Gastroesophageal sphincter (tissue), 4 donors: ENCODE results near the gene TM4SF18. TPM values are rescaled to one million over a fixed set of nuclear protein-coding genes. Genes with fewer than 3 reads are reported as not detected.

Experiments
- ATAC-seq: fragments of 150-250 bp; one replicate; pipeline ENCODE4 v1.9.1; 2016; ENCODE audit warnings: mild to moderate bottlenecking, moderate library complexity
- H3K27ac ChIP-seq, 4 donors: fragments of 200-600 bp; sonication (generic) in 3 of 4; 1 replicate in 3 of 4; 2 replicates in 1 of 4; pipeline ENCODE4 v1.5.1; 2016 to 2019
- H3K27me3 ChIP-seq: fragments of 200-600 bp; sonication (generic); one replicate; pipeline ENCODE4 v1.5.1; 2019
- H3K36me3 ChIP-seq, 2 donors: fragments of 200-600 bp; sonication (generic); one replicate each; pipeline ENCODE4 v1.5.1; 2019; ENCODE audit warnings: control low read depth in 1 of 2
- H3K4me1 ChIP-seq, 3 donors: fragments of 200-600 bp; sonication (generic); 1 replicate in 2 of 3; 2 replicates in 1 of 3; pipeline ENCODE4 v1.5.1; 2016 to 2019; ENCODE audit warnings: control low read depth in 2 of 3
- H3K4me3 ChIP-seq, 2 donors: fragments of 200-600 bp; sonication (generic); one replicate each; pipeline ENCODE4 v1.5.1; 2019; ENCODE audit warnings: mild to moderate bottlenecking in 1 of 2, moderate library complexity in 1 of 2
- H3K9me3 ChIP-seq, 3 donors: fragments of 200-600 bp; sonication (generic); one replicate each; pipeline ENCODE4 v1.5.1; 2017 to 2019; ENCODE audit warnings: control low read depth in 2 of 3
- CTCF ChIP-seq, 4 experiments: fragments of 200-600 bp in 2 of 4; fragments of 450-650 bp in 2 of 4; sonication (generic) in 1 of 4; IDR thresholded peaks; one replicate each; pipeline ENCODE4 v1.5.1; 2017 to 2019; ENCODE audit warnings: antibody characterized with exemption in 4 of 4, mild to moderate bottlenecking in 2 of 4, moderate library complexity in 2 of 4
- EP300 ChIP-seq: sonication (generic); formaldehyde crosslinking; IDR thresholded peaks from one replicate; pipeline ENCODE4 v1.6.1; 2017; ENCODE audit warnings: antibody characterized with exemption, mild to moderate bottlenecking
- POLR2A ChIP-seq, 2 donors: fragments of 450-650 bp; IDR thresholded peaks; one replicate each; pipeline ENCODE4 v1.6.1; 2017; ENCODE audit warnings: antibody characterized with exemption in 2 of 2, mild to moderate bottlenecking in 2 of 2, moderate library complexity in 1 of 2
- POLR2AphosphoS5 ChIP-seq: sonication (generic); formaldehyde crosslinking; IDR thresholded peaks from one replicate; pipeline ENCODE4 v1.6.1; 2017; ENCODE audit warnings: antibody characterized with exemption
- WGBS, 2 donors: methylation state at CpG; one replicate each; pipeline ENCODE4 v1.1.5; 2018; ENCODE audit warnings: low coverage in 1 of 2; 5-methylcytosine and 5-hydroxymethylcytosine counted together
- total RNA-seq, 4 donors: library from RNA; depleted of rRNA; stranded (reverse); fragments of >200 nt; gene quantifications; one replicate each; pipeline ENCODE4 v1.1.0, GENCODE V29; 2016

Gene TM4SF18
- total RNA-seq, 4 donors from 2014 or later = 1.7 to 10.2 (median 7.1) TPM

DNA sequence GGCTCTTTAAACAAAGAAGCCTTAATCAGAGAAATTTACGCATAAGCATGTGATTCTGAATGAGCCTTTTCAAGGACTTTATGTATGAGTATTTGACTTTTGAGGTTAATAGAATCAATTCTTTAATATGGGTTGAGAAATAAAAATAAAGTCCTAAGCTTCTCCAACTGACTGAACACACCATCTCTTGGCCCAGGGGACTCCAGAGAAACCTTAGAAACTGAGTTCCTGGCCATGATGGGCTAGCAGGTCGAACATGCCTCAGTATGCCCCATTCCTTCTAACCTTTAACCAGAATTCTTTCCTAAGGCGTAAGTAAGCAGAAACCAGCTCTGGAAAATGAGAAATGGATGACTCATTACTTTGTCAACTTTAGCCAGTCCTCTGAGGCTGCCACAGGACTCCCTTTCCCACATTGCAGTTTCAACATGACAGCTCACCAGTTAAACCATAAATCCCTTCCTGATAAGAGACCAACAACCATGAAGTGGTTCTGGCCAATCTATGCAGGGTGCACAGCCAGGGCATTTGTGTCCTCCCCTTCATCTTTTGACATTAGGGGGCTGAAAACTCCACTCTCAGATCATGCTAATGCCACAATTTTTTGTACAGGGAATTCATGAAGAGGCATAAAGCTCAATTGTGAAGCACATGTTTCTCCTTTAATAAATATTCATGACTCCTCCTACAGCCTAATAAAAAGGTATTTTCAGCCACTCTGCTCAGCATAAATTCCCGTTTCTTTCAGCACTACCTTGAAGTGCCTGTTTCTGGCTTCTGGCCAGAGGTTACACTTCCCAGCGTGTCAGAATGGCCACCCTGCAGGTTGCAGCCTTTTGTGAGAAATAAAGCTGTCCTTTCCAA is 33.3 kb downstream of the TM4SF18 start:
- TF ChIP-seq EP300 (no peak), POLR2A (IDR thresholded peaks at IDR 0.05) (no peak), POLR2AphosphoS5 (peak; percentile 78)
- WGBS, 2 donors = 25 to 34% methylated on average over 3 to 4 of the region's 5 CpGs
- ATAC-seq = peak; percentile 89
- peak overlapping the region; percentile 29 to 53 (median 45) for H3K27ac ChIP-seq
- no peak overlapping the region for H3K4me3 ChIP-seq
- H3K9me3 ChIP-seq = peaks cover 0 to 4% (median 0%) of the 10 kb centered on the region in 3 donors
- peaks cover 3 to 22% (median 9%) of the 10 kb centered on the region in 3 donors for H3K4me1 ChIP-seq
- no peaks in the 10 kb centered on the region for H3K36me3 ChIP-seq
- no peaks in the 10 kb centered on the region for H3K27me3 ChIP-seq

DNA sequence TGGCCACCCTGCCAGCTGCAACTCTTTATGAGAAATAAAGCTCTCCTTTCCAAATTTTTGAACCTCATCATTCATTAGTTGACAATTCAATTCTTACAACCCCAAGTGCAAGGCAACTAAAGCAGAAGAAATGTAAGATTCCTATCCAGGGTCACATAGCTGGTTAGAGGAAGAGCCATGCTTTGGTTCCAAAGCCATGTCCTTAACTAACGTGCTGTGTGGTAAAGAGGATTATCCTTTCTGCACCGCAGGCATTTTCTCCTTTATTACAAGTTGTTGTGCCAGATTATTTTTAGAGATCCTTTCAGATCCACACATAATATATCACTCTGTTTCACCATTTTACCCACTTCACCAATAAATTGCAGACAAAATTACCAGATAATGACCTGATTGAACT is 36.5 kb downstream of the TM4SF18 start:
- WGBS, 2 donors = 71 to 100% methylated on average over 1 to 2 of the region's 2 CpGs
- no peaks in the 10 kb centered on the region for H3K27me3 ChIP-seq
- no peak for ATAC-seq
- H3K27ac ChIP-seq = no peak overlapping the region
- H3K4me1 ChIP-seq = peaks cover 3 to 22% (median 9%) of the 10 kb centered on the region in 3 donors
- H3K36me3 ChIP-seq = no peaks in the 10 kb centered on the region
- no peak overlapping the region for H3K4me3 ChIP-seq
- TF ChIP-seq POLR2AphosphoS5 = no peak
- no peak for TF ChIP-seq CTCF (IDR thresholded peaks at IDR 0.05)
- TF ChIP-seq EP300 = no peak
- no peak for TF ChIP-seq POLR2A (IDR thresholded peaks at IDR 0.05)
- peaks cover 0 to 8% (median 0%) of the 10 kb centered on the region in 3 donors for H3K9me3 ChIP-seq

DNA sequence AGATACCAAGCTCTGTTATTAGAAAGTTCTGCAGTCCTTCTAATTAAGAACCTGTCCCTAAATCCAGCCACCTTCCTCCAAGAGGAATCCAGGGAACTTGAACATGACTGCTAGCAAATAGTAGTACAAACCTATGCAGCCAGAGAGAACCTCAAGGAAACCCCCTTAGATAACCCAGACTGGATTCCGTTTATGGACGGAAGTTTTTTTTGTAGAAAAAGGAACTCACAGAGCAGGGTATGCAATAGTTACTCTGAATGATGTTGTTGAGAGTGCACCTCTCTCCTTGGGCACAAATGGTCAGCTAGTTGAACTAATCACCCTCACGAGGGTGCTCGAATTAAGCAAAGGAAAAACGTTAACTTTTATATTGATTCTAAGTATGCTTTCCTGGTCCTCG is 40.8 kb downstream of the TM4SF18 start:
- Histone ChIP-seq H3K4me1 (peaks cover 0 to under 1% (median 0%) of the 10 kb centered on the region in 3 donors), H3K9me3 (peaks cover 0 to 8% (median 0%) of the 10 kb centered on the region in 3 donors), H3K4me3 (no peak overlapping the region), H3K27ac (no peak overlapping the region), H3K36me3 (no peaks in the 10 kb centered on the region), H3K27me3 (no peaks in the 10 kb centered on the region)
- ATAC-seq = no peak
- 76 to 77% methylated on average over 5 to 6 of the region's 6 CpGs for WGBS, 2 donors
- TF ChIP-seq CTCF (IDR thresholded peaks at IDR 0.05) (no peak), POLR2A (IDR thresholded peaks at IDR 0.05) (no peak), EP300 (no peak), POLR2AphosphoS5 (no peak)

DNA sequence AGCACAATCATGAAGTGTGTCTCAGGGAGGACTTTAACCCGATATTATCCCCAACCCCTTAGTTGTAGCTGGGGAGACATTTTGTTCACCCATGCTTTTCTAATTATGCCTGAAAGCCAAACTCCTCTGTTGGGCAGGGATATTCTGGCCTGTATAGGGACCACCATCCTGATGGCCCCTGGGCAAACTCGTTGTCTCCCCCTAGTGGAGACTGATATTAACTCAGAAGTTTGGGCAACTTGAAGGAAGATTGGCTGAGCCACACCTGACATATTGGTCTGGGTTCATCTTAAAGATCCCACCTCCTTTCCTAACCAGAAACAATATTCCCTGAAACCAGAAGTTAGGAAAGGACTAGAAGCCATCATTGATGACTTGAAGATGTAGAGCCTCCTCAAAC is 42.3 kb downstream of the TM4SF18 start:
- no peak overlapping the region for H3K27ac ChIP-seq
- H3K4me1 ChIP-seq = no peaks in the 10 kb centered on the region
- H3K4me3 ChIP-seq = no peak overlapping the region
- no peak for ATAC-seq
- H3K36me3 ChIP-seq = no peaks in the 10 kb centered on the region
- TF ChIP-seq POLR2AphosphoS5 (no peak), CTCF (IDR thresholded peaks at IDR 0.05) (peak in 1 of 4 experiments; percentile 8)
- no peaks in the 10 kb centered on the region for H3K27me3 ChIP-seq
- WGBS, 2 donors = 88% methylated on average over 2 of the region's 2 CpGs; no CpG with 5 or more reads in 1 of the 2 donors
- peaks cover 0 to 8% (median 0%) of the 10 kb centered on the region in 3 donors for H3K9me3 ChIP-seq

DNA sequence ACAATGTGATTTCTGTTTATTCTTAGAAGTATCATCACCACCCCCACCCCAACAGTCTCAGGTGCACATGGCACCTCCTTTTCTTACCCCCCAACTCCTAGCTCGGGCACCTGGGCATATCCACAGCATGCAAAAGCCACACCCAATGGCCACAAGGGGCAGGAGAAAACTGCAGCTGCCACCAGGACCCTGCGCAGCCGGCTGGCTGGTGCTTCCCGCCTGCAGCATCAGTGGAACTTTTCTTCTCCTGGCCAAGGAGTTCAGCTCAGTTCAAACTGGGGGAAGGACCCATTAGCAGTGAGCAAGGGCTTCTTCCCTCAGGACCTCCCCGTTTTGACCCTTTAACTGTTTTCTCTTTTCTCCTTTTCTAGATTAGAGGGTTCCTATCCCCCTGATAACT is 44.8 kb downstream of the TM4SF18 start:
- no peaks in the 10 kb centered on the region for H3K4me1 ChIP-seq
- 78% methylated on average over 5 of the region's 5 CpGs; no CpG with 5 or more reads in 1 of the 2 donors for WGBS, 2 donors
- no peak overlapping the region for H3K27ac ChIP-seq
- no peak for ATAC-seq
- no peak overlapping the region for H3K4me3 ChIP-seq
- TF ChIP-seq POLR2AphosphoS5 = no peak
- TF ChIP-seq POLR2A (IDR thresholded peaks at IDR 0.05) = no peak
- TF ChIP-seq EP300 = no peak
- TF ChIP-seq CTCF (IDR thresholded peaks at IDR 0.05) = no peak
- H3K9me3 ChIP-seq = no peaks in the 10 kb centered on the region
- no peaks in the 10 kb centered on the region for H3K27me3 ChIP-seq
- H3K36me3 ChIP-seq = no peaks in the 10 kb centered on the region
